H9 (cell line): ENCODE measurements around the gene DOK5. TPM values are rescaled to one million over a fixed set of nuclear protein-coding genes. Genes with fewer than 3 reads are reported as not detected.

ENCODE experiments used
- DNase-seq: peaks from one replicate; pipeline ENCODE4 v3.0.0-alpha.2; 2017
- H2AFZ ChIP-seq: one replicate; pipeline ENCODE4 v1.6.1; 2013; ENCODE audit warnings: mild to moderate bottlenecking, low read length, control low read depth, moderate library complexity
- H2AK5ac ChIP-seq: 2 replicates; pipeline ENCODE4 v1.6.1; 2013; ENCODE audit warnings: low read length, control low read depth, mixed read lengths; ENCODE audit not compliant: insufficient read length
- H2BK120ac ChIP-seq: one replicate; pipeline ENCODE4 v1.6.1; 2013; ENCODE audit warnings: low read depth, mild to moderate bottlenecking, low read length, control low read depth, inconsistent platforms; ENCODE audit not compliant: poor library complexity, severe bottlenecking
- H2BK12ac ChIP-seq: 2 replicates; pipeline ENCODE4 v1.6.1; 2013; ENCODE audit warnings: low read length, control low read depth, mixed read lengths, low read depth; ENCODE audit not compliant: insufficient read length
- H2BK15ac ChIP-seq: 2 replicates; pipeline ENCODE4 v1.6.1; 2013; ENCODE audit warnings: low read depth, low read length, control low read depth
- H2BK20ac ChIP-seq: one replicate; pipeline ENCODE4 v1.6.1; 2013; ENCODE audit warnings: low read depth, mild to moderate bottlenecking, low read length, control low read depth, inconsistent platforms; ENCODE audit not compliant: poor library complexity, severe bottlenecking
- H2BK5ac ChIP-seq: 2 replicates; pipeline ENCODE4 v1.6.1; 2013; ENCODE audit warnings: low read length, control low read depth, mixed read lengths; ENCODE audit not compliant: insufficient read length
- H3K14ac ChIP-seq: 2 replicates; pipeline ENCODE4 v1.6.1; 2013; ENCODE audit warnings: low read length, control low read depth; ENCODE audit not compliant: insufficient read depth
- H3K18ac ChIP-seq: 2 replicates; pipeline ENCODE4 v1.6.1; 2013; ENCODE audit warnings: low read depth, mild to moderate bottlenecking, mixed read lengths, low read length, control low read depth; ENCODE audit not compliant: insufficient read length
- H3K23ac ChIP-seq: 2 replicates; pipeline ENCODE4 v1.6.1; 2013; ENCODE audit warnings: low read length, control low read depth, mixed read lengths, low read depth; ENCODE audit not compliant: insufficient read length
- H3K23me2 ChIP-seq: 2 replicates; pipeline ENCODE4 v1.6.1; 2013; ENCODE audit warnings: low read depth, mild to moderate bottlenecking, mixed read lengths, low read length, control low read depth; ENCODE audit not compliant: insufficient read length, poor library complexity, severe bottlenecking
- H3K27ac ChIP-seq: 2 replicates; pipeline ENCODE4 v1.5.1; 2013; ENCODE audit warnings: low read length, control low read depth, mixed read lengths, low read depth; ENCODE audit not compliant: insufficient read length
- H3K27me3 ChIP-seq: 2 replicates; pipeline ENCODE4 v1.6.1; 2013; ENCODE audit warnings: low read length, control low read depth, inconsistent platforms; ENCODE audit not compliant: insufficient read depth
- H3K4ac ChIP-seq: 2 replicates; pipeline ENCODE4 v1.6.1; 2013; ENCODE audit warnings: low read depth, mild to moderate bottlenecking, control low read depth, inconsistent platforms, low read length, moderate library complexity
- H3K4me1 ChIP-seq: 2 replicates; pipeline ENCODE4 v1.6.1; 2013; ENCODE audit warnings: low read length, control low read depth, inconsistent platforms; ENCODE audit not compliant: insufficient read depth
- H3K4me2 ChIP-seq: 2 replicates; pipeline ENCODE4 v1.6.1; 2013; ENCODE audit warnings: low read length, control low read depth, mixed read lengths; ENCODE audit not compliant: insufficient read length, insufficient read depth
- H3K56ac ChIP-seq: 2 replicates; pipeline ENCODE4 v1.6.1; 2013; ENCODE audit warnings: low read depth, mild to moderate bottlenecking, mixed read lengths, low read length, control low read depth; ENCODE audit not compliant: insufficient read length
- H3K79me1 ChIP-seq: 2 replicates; pipeline ENCODE4 v1.6.1; 2013; ENCODE audit warnings: low read depth, mild to moderate bottlenecking, moderate library complexity, low read length, control low read depth, inconsistent platforms; ENCODE audit not compliant: insufficient read depth, poor library complexity, severe bottlenecking
- H3K79me2 ChIP-seq: 2 replicates; pipeline ENCODE4 v1.6.1; 2013; ENCODE audit warnings: low read length, control low read depth, inconsistent platforms; ENCODE audit not compliant: insufficient read depth
- H3K9ac ChIP-seq: 2 replicates; pipeline ENCODE4 v1.6.1; 2013; ENCODE audit warnings: low read length, control low read depth, mixed read lengths; ENCODE audit not compliant: insufficient read length; ENCODE audit errors: extremely low read depth
- H3K9me3 ChIP-seq: one replicate; pipeline ENCODE4 v1.6.1; 2013; ENCODE audit warnings: low read depth, low read length, inconsistent platforms; ENCODE audit not compliant: control insufficient read depth
- H3T11ph ChIP-seq: one replicate; pipeline ENCODE4 v1.6.1; 2013; ENCODE audit warnings: mild to moderate bottlenecking, low read length, control low read depth, inconsistent platforms
- H4K20me1 ChIP-seq: one replicate; pipeline ENCODE4 v1.6.1; 2013; ENCODE audit not compliant: control insufficient read depth, insufficient read length, insufficient read depth
- H4K5ac ChIP-seq: 2 replicates; pipeline ENCODE4 v1.6.1; 2013; ENCODE audit warnings: low read depth, mild to moderate bottlenecking, mixed read lengths, low read length, control low read depth; ENCODE audit not compliant: insufficient read length
- H4K8ac ChIP-seq: replicated peaks from 2 replicates; pipeline ENCODE4 v1.6.1; 2013; ENCODE audit warnings: low read length, control low read depth, mixed read lengths, low read depth; ENCODE audit not compliant: insufficient read length
- H4K91ac ChIP-seq: 2 replicates; pipeline ENCODE4 v1.6.1; 2013; ENCODE audit warnings: low read depth, mild to moderate bottlenecking, moderate library complexity, mixed read lengths, low read length, control low read depth; ENCODE audit not compliant: insufficient read length
- H3K27ac Mint-ChIP-seq, 3 experiments: 2 replicates in 2 of 3; 3 replicates in 1 of 3; pipeline ENCODE4 v1.8.0; 2020 to 2021; ENCODE audit warnings: mixed read lengths in 3 of 3, mild to moderate bottlenecking in 1 of 3, moderate library complexity in 1 of 3
- H3K27me3 Mint-ChIP-seq: 2 replicates; pipeline ENCODE4 v1.8.0; 2021; ENCODE audit warnings: low read depth, mild to moderate bottlenecking, moderate library complexity, mixed read lengths
- H3K36me3 Mint-ChIP-seq, 3 experiments: 2 replicates in 2 of 3; 3 replicates in 1 of 3; pipeline ENCODE4 v1.8.0; 2020 to 2021; ENCODE audit warnings: low read depth in 3 of 3, mixed read lengths in 3 of 3; ENCODE audit not compliant: insufficient read depth in 1 of 3
- H3K4me1 Mint-ChIP-seq, 2 experiments: 2 replicates each; pipeline ENCODE4 v1.8.0; 2020; ENCODE audit warnings: mixed read lengths in 2 of 2
- H3K4me3 Mint-ChIP-seq, 2 experiments: 2 replicates in 1 of 2; 3 replicates in 1 of 2; pipeline ENCODE4 v1.8.0; 2020 to 2021; ENCODE audit warnings: mild to moderate bottlenecking in 2 of 2, mixed read lengths in 2 of 2, moderate library complexity in 1 of 2
- H3K9me3 Mint-ChIP-seq, 2 experiments: 2 replicates in 1 of 2; 3 replicates in 1 of 2; pipeline ENCODE4 v1.8.0; 2020; ENCODE audit warnings: mild to moderate bottlenecking in 2 of 2, mixed read lengths in 2 of 2, moderate library complexity in 1 of 2
- total RNA-seq: library from RNA; stranded (reverse); gene quantifications from 2 replicates; pipeline ENCODE4 v1.2.1, GENCODE V29; 2021
- TF ChIP-seq, protein P1 (sequence below): fragments of 200-600 bp; sonication (generic); conservative IDR thresholded peaks from 3 replicates; pipeline ENCODE4 v1.8.0; 2021; ENCODE audit warnings: antibody characterized with exemption, mild to moderate bottlenecking

The DOK5 gene
- total RNA-seq, 1 experiment from 2014 or later: 4.5 TPM

DNA sequence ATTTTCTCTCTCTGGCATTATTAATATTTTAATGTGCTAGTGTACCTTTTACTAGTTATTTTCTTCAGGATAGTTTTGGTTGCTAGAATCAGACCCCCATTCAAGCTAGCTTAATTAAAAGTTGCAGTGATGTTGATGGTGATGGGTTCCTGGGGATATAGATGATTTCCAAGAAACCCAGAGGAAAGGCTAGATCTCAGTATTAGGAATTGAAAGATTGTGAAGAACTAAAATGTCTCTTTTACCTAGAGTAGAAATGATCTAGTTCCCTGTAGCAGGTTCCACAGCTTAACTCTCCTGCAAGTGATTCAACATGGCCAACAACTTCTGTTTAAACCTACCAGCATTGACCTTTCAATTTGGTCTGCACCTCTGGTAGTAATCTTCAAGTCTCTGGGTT, 78.6 kb downstream of the DOK5 start:
- Histone ChIP-seq H2BK15ac (no peak overlapping the region), H3K27me3 (no peaks in the 10 kb centered on the region), H4K5ac (no peak overlapping the region), H3K23ac (no peak overlapping the region), H3K9ac (no peak overlapping the region), H2BK12ac (no peak overlapping the region), H4K91ac (no peak overlapping the region), H3K18ac (no peak overlapping the region), H4K8ac (no peak overlapping the region), H2AK5ac (no peak overlapping the region), H3K9me3 (no peaks in the 10 kb centered on the region), H2BK20ac (no peak overlapping the region), H3K23me2 (no peaks in the 10 kb centered on the region), H3K27ac (no peak overlapping the region), H3K79me1 (no peaks in the 10 kb centered on the region), H3K14ac (no peak overlapping the region), H4K20me1 (no peaks in the 10 kb centered on the region), H2AFZ (no peak overlapping the region), H2BK5ac (no peak overlapping the region), H3T11ph (no peak overlapping the region), H3K4me1 (no peaks in the 10 kb centered on the region; the same call in 1 of the 2 replicates), H3K56ac (no peak overlapping the region), H2BK120ac (no peak overlapping the region), H3K79me2 (no peaks in the 10 kb centered on the region), H3K4me2 (no peak overlapping the region), H3K4ac (no peak overlapping the region)
- no peaks in the 10 kb centered on the region for H3K27me3 Mint-ChIP-seq
- H3K36me3 Mint-ChIP-seq: no peaks in the 10 kb centered on the region; a peak in 1 of 7 replicates
- TF ChIP-seq, protein P1, sequence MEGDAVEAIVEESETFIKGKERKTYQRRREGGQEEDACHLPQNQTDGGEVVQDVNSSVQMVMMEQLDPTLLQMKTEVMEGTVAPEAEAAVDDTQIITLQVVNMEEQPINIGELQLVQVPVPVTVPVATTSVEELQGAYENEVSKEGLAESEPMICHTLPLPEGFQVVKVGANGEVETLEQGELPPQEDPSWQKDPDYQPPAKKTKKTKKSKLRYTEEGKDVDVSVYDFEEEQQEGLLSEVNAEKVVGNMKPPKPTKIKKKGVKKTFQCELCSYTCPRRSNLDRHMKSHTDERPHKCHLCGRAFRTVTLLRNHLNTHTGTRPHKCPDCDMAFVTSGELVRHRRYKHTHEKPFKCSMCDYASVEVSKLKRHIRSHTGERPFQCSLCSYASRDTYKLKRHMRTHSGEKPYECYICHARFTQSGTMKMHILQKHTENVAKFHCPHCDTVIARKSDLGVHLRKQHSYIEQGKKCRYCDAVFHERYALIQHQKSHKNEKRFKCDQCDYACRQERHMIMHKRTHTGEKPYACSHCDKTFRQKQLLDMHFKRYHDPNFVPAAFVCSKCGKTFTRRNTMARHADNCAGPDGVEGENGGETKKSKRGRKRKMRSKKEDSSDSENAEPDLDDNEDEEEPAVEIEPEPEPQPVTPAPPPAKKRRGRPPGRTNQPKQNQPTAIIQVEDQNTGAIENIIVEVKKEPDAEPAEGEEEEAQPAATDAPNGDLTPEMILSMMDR: no peak
- H3K4me3 Mint-ChIP-seq: no peak overlapping the region
- no peaks in the 10 kb centered on the region for H3K9me3 Mint-ChIP-seq
- DNase-seq: no peak
- H3K27ac Mint-ChIP-seq: no peak overlapping the region
- H3K4me1 Mint-ChIP-seq: peaks cover 7 to 8% of the 10 kb centered on the region in 2 experiments
